Body of pancreas (tissue), 4 donors: ENCODE results near the gene AUTS2. TPM values are rescaled to one million over a fixed set of nuclear protein-coding genes. Genes with fewer than 3 reads are reported as not detected.

Source experiments
- ATAC-seq: fragments of 150-250 bp; one replicate; pipeline ENCODE4 v1.9.1; 2016
- DNase-seq, 4 donors: peaks; one replicate each; pipeline ENCODE4 v3.0.0-alpha.2; 2019
- H3K27ac ChIP-seq, 4 donors: fragments of 200-600 bp; sonication (generic); 1 replicate in 3 of 4; 2 replicates in 1 of 4; pipeline versions ENCODE4 v1.5.1 to v1.6.1; 2016 to 2019; ENCODE audit warnings: mild to moderate bottlenecking in 1 of 4, mixed read lengths in 1 of 4, moderate library complexity in 1 of 4
- H3K27me3 ChIP-seq, 2 donors: fragments of 200-600 bp; sonication (generic); one replicate each; pipeline ENCODE4 v1.6.0; 2016; ENCODE audit warnings: mild to moderate bottlenecking in 1 of 2
- H3K36me3 ChIP-seq, 2 donors: fragments of 200-600 bp; sonication (generic); replicated peaks in 1 of 2; 2 replicates each; pipeline ENCODE4 v1.5.1; 2016; ENCODE audit warnings: low read depth in 2 of 2; ENCODE audit not compliant: insufficient read depth in 1 of 2
- H3K4me1 ChIP-seq: fragments of 200-600 bp; sonication (generic); one replicate; pipeline ENCODE4 v1.6.0; 2016
- H3K4me3 ChIP-seq, 2 donors: fragments of 200-600 bp; sonication (generic); 1 replicate in 1 of 2; 2 replicates in 1 of 2; pipeline ENCODE4 v1.5.1; 2016 to 2019
- H3K9me3 ChIP-seq, 3 donors: fragments of 200-600 bp; sonication (generic); 1 replicate in 2 of 3; 2 replicates in 1 of 3; pipeline ENCODE4 v1.5.1; 2016
- POLR2A ChIP-seq, 3 donors: fragments of 450-650 bp; IDR thresholded peaks; one replicate each; pipeline ENCODE4 v1.6.1; 2016; ENCODE audit warnings: antibody characterized with exemption in 3 of 3, mild to moderate bottlenecking in 2 of 3
- WGBS, 2 donors: methylation state at CpG; one replicate each; pipeline ENCODE4 v1.1.5; 2017; 5-methylcytosine and 5-hydroxymethylcytosine counted together
- intact Hi-C: fragments of 100-400 bp; cut with DNase I; formaldehyde crosslinking; loops from one replicate; pipeline ENCODE4 v1.15.1; 2023
- total RNA-seq, 2 donors: library from RNA; depleted of rRNA; stranded (reverse); fragments of >200 nt; gene quantifications; one replicate each; pipeline ENCODE4 v1.1.0, GENCODE V29; 2016
- TF ChIP-seq, protein P1 (sequence below), 7 experiments: fragments of 450-650 bp in 4 of 7; fragments of 200-600 bp in 3 of 7; sonication (generic) in 3 of 7; IDR thresholded peaks; one replicate each; pipeline ENCODE4 v1.5.1; 2016 to 2019; ENCODE audit warnings: antibody characterized with exemption in 7 of 7

AUTS2 gene
- total RNA-seq, 2 donors from 2014 or later, result 11.7 to 18.5 TPM

DNA sequence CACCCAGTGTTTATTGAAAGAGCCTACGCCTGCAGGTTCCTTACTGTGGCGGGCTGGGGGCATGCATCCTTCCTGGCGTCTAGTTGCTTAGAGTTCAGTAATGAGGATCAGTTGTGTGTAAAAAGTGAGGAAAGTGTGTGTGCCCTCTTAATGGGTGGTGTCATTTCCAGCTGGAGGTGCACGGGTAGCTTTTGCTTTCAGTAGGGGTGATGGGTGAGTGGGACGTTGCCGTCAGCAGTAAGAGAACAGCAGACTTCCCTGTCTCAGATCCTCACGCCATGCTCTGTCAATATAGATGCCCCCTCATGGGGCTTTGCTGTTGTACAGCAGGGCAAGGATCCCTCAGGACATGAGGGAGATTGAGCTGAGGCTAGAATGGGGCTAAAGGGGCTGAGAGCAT is 1181.0 kb downstream of the AUTS2 start:
- Histone ChIP-seq H3K9me3 (no peaks in the 10 kb centered on the region), H3K4me3 (no peak overlapping the region), H3K27me3 (no peaks in the 10 kb centered on the region), H3K36me3 (no peaks in the 10 kb centered on the region), H3K4me1 (no peaks in the 10 kb centered on the region), H3K27ac (no peak overlapping the region)
- TF ChIP-seq POLR2A (IDR thresholded peaks at IDR 0.05), result no peak
- TF ChIP-seq, protein P1, sequence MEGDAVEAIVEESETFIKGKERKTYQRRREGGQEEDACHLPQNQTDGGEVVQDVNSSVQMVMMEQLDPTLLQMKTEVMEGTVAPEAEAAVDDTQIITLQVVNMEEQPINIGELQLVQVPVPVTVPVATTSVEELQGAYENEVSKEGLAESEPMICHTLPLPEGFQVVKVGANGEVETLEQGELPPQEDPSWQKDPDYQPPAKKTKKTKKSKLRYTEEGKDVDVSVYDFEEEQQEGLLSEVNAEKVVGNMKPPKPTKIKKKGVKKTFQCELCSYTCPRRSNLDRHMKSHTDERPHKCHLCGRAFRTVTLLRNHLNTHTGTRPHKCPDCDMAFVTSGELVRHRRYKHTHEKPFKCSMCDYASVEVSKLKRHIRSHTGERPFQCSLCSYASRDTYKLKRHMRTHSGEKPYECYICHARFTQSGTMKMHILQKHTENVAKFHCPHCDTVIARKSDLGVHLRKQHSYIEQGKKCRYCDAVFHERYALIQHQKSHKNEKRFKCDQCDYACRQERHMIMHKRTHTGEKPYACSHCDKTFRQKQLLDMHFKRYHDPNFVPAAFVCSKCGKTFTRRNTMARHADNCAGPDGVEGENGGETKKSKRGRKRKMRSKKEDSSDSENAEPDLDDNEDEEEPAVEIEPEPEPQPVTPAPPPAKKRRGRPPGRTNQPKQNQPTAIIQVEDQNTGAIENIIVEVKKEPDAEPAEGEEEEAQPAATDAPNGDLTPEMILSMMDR (IDR thresholded peaks at IDR 0.05), result no peak
- intact Hi-C loops, result no loop called here
- DNase-seq, result no peak
- ATAC-seq, result no peak
- 90% methylated on average over 7 of the region's 7 CpGs for WGBS, 2 donors

DNA sequence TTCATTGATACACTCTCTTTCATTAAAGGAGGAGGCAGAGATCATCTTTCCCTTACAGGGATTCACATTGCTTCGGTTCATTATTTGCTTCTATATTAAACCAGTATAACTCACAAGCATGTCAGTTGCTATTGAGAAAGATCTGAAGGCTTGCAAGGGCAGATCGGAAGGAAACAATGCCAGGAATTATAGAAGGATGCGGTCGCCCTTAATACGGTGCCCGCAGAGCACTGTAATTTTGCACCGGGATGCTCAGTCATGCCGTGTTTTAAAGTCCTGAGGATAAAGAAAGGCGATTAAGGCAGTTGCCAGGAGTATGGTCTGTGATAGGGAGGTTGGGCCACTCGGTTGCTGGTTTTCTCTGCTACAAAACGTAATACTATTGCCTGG is 1183.6 kb downstream of the AUTS2 start:
- TF ChIP-seq POLR2A (IDR thresholded peaks at IDR 0.05), result no peak
- TF ChIP-seq, protein P1 (IDR thresholded peaks at IDR 0.05), result no peak
- Histone ChIP-seq H3K4me3 (no peak overlapping the region), H3K9me3 (no peaks in the 10 kb centered on the region), H3K4me1 (no peaks in the 10 kb centered on the region), H3K36me3 (peaks cover 0 to 6% of the 10 kb centered on the region in 2 donors), H3K27ac (no peak overlapping the region), H3K27me3 (no peaks in the 10 kb centered on the region)
- 66 to 83% methylated on average over 11 of the region's 11 CpGs for WGBS, 2 donors
- no peak for DNase-seq
- intact Hi-C loops, result no loop called here
- ATAC-seq, result no peak

DNA sequence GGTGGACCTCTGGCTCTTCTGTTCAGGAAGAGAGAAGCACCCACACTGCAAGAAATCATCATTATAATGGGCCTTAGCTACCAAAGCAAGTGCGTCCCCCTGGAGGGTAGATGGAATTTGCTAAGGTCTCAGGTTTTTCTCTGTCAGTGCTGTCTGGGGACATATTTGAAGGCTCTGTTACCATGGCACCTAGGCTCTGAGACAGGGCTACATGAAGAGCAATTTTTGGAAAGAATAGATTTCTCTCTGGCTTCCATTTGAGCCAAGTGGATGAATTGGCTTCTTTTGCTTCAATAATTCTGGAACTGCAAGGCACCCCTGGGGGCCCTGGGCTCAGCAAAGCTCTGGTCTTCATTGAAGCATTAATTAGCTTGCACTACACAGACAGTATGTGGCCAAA is 1184.5 kb downstream of the AUTS2 start:
- TF ChIP-seq, protein P1 (IDR thresholded peaks at IDR 0.05), result no peak
- TF ChIP-seq POLR2A (IDR thresholded peaks at IDR 0.05), result no peak
- WGBS, 2 donors, result 100% methylated on average over 1 of the region's 1 CpG
- ATAC-seq (no peak), DNase-seq (no peak)
- intact Hi-C loops, result no loop called here
- Histone ChIP-seq H3K27me3 (no peaks in the 10 kb centered on the region), H3K4me1 (no peaks in the 10 kb centered on the region), H3K4me3 (no peak overlapping the region), H3K9me3 (no peaks in the 10 kb centered on the region), H3K27ac (no peak overlapping the region), H3K36me3 (peaks cover 0 to 7% of the 10 kb centered on the region in 2 donors)

DNA sequence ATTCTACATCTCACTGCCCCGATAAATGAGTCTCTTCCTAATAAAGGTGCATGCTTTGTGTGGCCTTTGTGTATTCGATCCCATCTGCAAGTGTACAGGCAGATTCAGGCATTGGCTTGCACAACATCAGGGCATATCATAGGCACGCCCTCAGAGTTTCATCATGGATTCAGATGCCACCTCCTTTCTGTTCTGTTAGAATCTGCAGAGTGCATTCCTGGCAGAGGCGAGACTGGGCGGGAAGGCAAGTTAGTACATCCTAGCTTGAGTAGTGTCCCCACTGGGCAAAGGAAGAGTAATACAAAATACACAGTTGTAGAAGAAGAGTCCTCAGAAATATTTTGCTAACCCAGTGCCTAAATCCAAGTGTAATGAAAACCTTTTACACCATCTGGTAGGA is 1187.2 kb downstream of the AUTS2 start:
- DNase-seq (no peak), ATAC-seq (no peak)
- 93 to 96% methylated on average over 5 of the region's 5 CpGs for WGBS, 2 donors
- no peak overlapping the region for H3K27ac ChIP-seq
- no peaks in the 10 kb centered on the region for H3K9me3 ChIP-seq
- no peak for TF ChIP-seq POLR2A (IDR thresholded peaks at IDR 0.05)
- TF ChIP-seq, protein P1 (IDR thresholded peaks at IDR 0.05), result no peak
- no peaks in the 10 kb centered on the region for H3K4me1 ChIP-seq
- no peaks in the 10 kb centered on the region for H3K27me3 ChIP-seq
- no peak overlapping the region for H3K4me3 ChIP-seq
- intact Hi-C loops, result no loop called here
- peaks cover 0 to 7% of the 10 kb centered on the region in 2 donors for H3K36me3 ChIP-seq

DNA sequence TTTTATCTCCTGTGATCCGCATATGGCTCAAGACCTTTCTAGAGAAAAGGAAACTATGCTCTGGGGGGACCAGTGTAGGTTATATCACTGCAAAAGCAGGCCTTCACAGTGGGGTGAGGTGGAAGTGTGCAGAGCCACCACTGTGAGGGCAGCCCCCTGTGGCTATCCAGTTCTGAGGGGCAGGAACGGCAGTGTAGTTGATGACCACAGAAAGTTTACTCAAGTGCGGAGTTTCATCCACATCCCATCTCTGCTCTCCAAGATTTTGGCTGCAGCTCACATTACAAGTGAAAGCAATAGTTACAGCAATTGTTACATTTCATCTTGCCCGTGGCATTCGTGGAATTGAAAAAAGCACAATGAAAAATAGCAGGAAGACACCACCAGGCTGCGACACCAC is 1187.8 kb downstream of the AUTS2 start:
- DNase-seq (no peak), ATAC-seq (no peak)
- Histone ChIP-seq H3K27ac (no peak overlapping the region), H3K4me1 (no peaks in the 10 kb centered on the region), H3K27me3 (no peaks in the 10 kb centered on the region), H3K36me3 (peaks cover 0 to 9% of the 10 kb centered on the region in 2 donors), H3K4me3 (no peak overlapping the region), H3K9me3 (no peaks in the 10 kb centered on the region)
- intact Hi-C loops, result no loop called here
- 94 to 97% methylated on average over 5 to 6 of the region's 6 CpGs for WGBS, 2 donors
- no peak for TF ChIP-seq POLR2A (IDR thresholded peaks at IDR 0.05)
- TF ChIP-seq, protein P1 (IDR thresholded peaks at IDR 0.05), result no peak
